Measurements from ENCODE around the gene MSI2.

The MSI2 gene

GRCh38 chr17:57400648-57401047 is 144.3 kb downstream of the MSI2 start:
- no peak for DNase-seq (ENCODE audit: low read depth)
- no peak overlapping the region for H3K4me3 ChIP-seq (ENCODE audit: low read depth, low read length)
- TF ChIP-seq, protein P1, sequence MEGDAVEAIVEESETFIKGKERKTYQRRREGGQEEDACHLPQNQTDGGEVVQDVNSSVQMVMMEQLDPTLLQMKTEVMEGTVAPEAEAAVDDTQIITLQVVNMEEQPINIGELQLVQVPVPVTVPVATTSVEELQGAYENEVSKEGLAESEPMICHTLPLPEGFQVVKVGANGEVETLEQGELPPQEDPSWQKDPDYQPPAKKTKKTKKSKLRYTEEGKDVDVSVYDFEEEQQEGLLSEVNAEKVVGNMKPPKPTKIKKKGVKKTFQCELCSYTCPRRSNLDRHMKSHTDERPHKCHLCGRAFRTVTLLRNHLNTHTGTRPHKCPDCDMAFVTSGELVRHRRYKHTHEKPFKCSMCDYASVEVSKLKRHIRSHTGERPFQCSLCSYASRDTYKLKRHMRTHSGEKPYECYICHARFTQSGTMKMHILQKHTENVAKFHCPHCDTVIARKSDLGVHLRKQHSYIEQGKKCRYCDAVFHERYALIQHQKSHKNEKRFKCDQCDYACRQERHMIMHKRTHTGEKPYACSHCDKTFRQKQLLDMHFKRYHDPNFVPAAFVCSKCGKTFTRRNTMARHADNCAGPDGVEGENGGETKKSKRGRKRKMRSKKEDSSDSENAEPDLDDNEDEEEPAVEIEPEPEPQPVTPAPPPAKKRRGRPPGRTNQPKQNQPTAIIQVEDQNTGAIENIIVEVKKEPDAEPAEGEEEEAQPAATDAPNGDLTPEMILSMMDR (IDR thresholded peaks at IDR 0.05; ENCODE audit: insufficient read depth, low read depth, low read length, missing control alignments), result no peak

DNA sequence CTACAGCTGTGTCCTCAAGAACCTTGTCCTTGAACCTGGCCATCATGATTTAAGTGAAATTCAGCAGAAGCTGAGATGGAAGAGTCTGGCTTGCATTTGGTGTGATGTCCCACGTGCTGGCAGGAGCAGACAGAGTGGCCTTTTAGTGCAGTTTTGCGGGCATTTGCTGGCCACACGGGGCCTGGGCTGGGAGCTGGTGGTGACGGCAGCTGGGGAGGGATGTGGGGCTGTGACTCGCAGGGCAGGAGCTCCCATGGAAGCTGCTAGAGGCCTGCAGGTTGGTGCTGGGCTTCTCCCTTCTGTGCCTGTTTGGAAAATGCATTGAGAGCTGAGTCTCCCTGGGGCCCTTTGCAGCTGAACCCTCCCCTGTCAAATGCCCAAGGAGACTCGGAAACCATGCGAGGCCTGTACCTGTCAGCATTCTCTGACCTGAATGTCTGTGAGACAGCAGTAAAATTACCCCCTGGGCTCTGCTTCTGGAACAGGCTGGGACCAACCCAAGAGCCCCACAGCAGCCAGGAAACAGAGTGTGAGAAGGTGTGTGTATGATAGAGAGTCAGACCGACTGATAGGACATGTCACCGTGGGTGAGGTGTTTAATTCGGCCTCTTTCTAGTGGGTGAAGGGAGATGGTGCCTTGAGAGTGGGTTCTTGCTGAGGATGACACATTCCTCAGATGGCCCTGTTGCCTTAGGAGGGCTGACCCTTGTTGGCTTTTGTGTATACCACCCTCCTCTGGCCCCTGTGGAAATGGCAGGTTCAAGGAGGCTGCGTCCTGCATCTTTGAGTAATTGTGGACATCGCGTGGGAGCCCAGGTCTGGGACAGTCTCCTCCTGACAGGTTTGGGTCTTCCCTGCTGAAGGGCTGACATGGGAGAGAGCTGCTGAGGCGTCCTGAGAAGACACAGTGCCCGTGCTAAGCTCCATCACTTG is 145.5 kb downstream of the MSI2 start:
- TF ChIP-seq, protein P1 (IDR thresholded peaks at IDR 0.05; ENCODE audit: insufficient read depth, low read depth, low read length, missing control alignments), result no peak
- H3K4me3 ChIP-seq (ENCODE audit: low read depth, low read length), result no peak overlapping the region
- DNase-seq (ENCODE audit: low read depth), result peak; percentile 17

- no peak for DNase-seq (ENCODE audit: low read depth)
- TF ChIP-seq, protein P1 (IDR thresholded peaks at IDR 0.05; ENCODE audit: insufficient read depth, low read depth, low read length, missing control alignments), result no peak
Observed at GRCh38 chr17:57402681-57403180, 146.4 kb downstream of the MSI2 start.

GRCh38 chr17:57403236-57403635 is 146.9 kb downstream of the MSI2 start:
- no peak for DNase-seq (ENCODE audit: low read depth)
- no peak overlapping the region for H3K4me3 ChIP-seq (ENCODE audit: low read depth, low read length)
- TF ChIP-seq, protein P1 (IDR thresholded peaks at IDR 0.05; ENCODE audit: insufficient read depth, low read depth, low read length, missing control alignments), result no peak

More at GRCh38 chr17:57402681-57403180, 146.4 kb downstream of the MSI2 start:
- H3K4me3 ChIP-seq (ENCODE audit: low read depth, low read length), result no peak overlapping the region

GRCh38 chr17:57404073-57404472 is 147.8 kb downstream of the MSI2 start:
- TF ChIP-seq, protein P1 (IDR thresholded peaks at IDR 0.05; ENCODE audit: insufficient read depth, low read depth, low read length, missing control alignments), result peak; percentile 24
- DNase-seq (ENCODE audit: low read depth), result peak; percentile 37
- no peak overlapping the region for H3K4me3 ChIP-seq (ENCODE audit: low read depth, low read length)

DNA sequence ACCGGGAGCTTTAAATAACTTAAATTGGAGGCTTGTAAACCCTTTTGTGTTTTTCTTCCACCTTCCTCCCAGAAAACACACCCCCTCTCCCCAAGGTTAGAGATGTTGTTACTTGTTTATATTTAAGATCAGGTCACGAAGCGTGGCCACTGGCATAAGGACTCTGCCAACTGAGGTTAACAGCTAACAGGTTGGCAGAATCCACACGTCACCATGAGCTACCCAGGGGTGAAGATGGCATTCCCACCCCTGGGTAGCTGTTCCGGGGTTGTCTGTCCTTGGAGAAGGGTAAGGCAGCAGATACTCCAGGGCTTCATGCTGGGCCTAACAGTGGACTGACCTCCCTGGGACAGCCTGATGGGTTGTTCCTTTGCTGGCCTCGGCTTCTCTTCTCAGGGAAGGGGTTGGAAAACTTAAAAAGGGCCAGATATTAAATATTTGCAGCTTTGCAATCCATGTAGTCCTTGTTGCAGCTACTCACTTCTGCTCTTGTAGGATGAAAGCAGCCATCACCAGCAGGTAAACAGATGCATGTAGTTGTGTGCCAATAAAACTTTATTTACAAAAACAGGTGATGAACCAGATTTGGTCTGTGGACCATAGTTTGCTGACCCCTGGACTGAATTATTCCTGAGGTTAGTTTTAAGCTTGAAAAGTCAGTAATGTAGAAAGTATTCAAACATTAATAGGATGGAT is 148.6 kb downstream of the MSI2 start:
- no peak overlapping the region for H3K4me3 ChIP-seq (ENCODE audit: low read depth, low read length)
- no peak for DNase-seq (ENCODE audit: low read depth)
- TF ChIP-seq, protein P1 (IDR thresholded peaks at IDR 0.05; ENCODE audit: insufficient read depth, low read depth, low read length, missing control alignments), result no peak
